Measurements from ENCODE around the gene PDGFC. TPM values are rescaled to one million over a fixed set of nuclear protein-coding genes. Genes with fewer than 3 reads are reported as not detected.

The PDGFC gene
- total RNA-seq, 1 donor from 2014 or later, result 39.9 TPM

DNA sequence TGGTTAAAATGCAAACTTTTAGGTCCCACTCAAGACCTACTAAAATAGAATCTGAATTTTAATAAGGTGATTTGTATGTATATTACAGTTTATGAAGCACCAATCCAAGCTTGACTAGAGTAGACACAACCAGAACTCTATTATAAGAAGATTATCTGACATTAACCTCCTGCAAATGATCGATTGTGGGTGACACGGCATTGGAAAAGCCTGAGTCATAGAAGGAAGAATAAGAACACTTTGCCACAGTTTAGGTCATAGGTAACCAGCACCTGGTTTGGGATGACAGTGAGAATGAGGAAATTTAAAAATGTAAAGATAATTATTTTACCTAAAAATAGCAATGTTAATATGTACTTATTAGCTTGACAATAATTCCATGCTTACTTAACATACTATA, 15.2 kb downstream of the PDGFC start:
- Mint-ChIP-seq H3K27me3 (no peaks in the 10 kb centered on the region), H3K4me3 (no peak overlapping the region), H3K36me3 (peaks cover 19% of the 10 kb centered on the region), H3K27ac (no peak overlapping the region), H3K4me1 (ENCODE audit: unreplicated experiment) (peaks cover 64% of the 10 kb centered on the region), H3K9me3 (peaks cover 9% of the 10 kb centered on the region)
- no peak for DNase-seq (ENCODE audit: extremely low spot score, unreplicated experiment)
- TF ChIP-seq, protein P1, sequence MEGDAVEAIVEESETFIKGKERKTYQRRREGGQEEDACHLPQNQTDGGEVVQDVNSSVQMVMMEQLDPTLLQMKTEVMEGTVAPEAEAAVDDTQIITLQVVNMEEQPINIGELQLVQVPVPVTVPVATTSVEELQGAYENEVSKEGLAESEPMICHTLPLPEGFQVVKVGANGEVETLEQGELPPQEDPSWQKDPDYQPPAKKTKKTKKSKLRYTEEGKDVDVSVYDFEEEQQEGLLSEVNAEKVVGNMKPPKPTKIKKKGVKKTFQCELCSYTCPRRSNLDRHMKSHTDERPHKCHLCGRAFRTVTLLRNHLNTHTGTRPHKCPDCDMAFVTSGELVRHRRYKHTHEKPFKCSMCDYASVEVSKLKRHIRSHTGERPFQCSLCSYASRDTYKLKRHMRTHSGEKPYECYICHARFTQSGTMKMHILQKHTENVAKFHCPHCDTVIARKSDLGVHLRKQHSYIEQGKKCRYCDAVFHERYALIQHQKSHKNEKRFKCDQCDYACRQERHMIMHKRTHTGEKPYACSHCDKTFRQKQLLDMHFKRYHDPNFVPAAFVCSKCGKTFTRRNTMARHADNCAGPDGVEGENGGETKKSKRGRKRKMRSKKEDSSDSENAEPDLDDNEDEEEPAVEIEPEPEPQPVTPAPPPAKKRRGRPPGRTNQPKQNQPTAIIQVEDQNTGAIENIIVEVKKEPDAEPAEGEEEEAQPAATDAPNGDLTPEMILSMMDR (conservative IDR thresholded peaks at IDR 0.05), result no peak

DNA sequence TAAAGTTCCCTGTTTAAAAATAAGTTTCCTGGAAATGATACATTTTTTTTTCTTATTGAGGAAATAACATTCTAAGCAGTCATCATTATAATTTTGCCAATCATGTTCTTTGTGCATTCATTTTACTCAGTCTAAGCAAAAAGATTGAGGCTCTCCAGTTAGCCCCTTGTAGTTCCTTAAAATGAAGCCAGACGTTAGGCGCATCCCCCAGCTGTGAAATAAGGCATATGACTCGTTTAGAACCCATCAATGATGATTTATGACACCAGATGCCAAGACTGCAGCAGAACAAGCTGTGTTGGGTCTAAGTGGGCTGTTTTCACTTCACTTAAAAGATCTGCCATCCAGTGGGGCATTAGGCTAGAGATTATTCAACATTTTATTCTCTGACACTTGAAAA, 17.0 kb downstream of the PDGFC start:
- DNase-seq (ENCODE audit: extremely low spot score, unreplicated experiment), result no peak
- H3K27me3 Mint-ChIP-seq, result no peaks in the 10 kb centered on the region
- H3K27ac Mint-ChIP-seq, result no peak overlapping the region
- TF ChIP-seq, protein P1 (conservative IDR thresholded peaks at IDR 0.05), result no peak
- H3K4me1 Mint-ChIP-seq (ENCODE audit: unreplicated experiment), result peaks cover 67% of the 10 kb centered on the region
- H3K4me3 Mint-ChIP-seq, result no peak overlapping the region
- H3K9me3 Mint-ChIP-seq, result peaks cover 9% of the 10 kb centered on the region
- peaks cover 19% of the 10 kb centered on the region for H3K36me3 Mint-ChIP-seq

DNA sequence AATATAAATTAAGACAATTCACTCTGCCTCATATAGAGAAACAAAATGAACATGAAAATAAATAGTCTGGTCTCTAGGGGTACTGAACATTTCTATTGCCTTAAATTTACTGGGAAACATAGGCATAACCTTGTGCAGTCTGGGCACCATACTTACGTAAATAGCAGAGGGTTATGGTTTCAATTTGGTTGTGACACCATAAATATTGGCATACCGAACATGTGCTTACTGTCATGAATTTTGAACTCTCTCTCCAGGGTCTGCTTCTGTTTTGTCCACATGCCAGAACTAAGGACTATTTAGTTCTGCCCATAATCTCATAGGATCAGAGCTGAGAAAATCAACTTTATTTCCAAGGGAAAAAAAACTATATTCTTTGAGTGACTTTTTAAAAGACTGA, 17.6 kb downstream of the PDGFC start:
- TF ChIP-seq, protein P1 (conservative IDR thresholded peaks at IDR 0.05), result no peak
- H3K4me3 Mint-ChIP-seq, result no peak overlapping the region
- no peak overlapping the region for H3K27ac Mint-ChIP-seq
- DNase-seq (ENCODE audit: extremely low spot score, unreplicated experiment), result no peak
- H3K36me3 Mint-ChIP-seq, result peaks cover 19% of the 10 kb centered on the region
- H3K9me3 Mint-ChIP-seq, result peaks cover 9% of the 10 kb centered on the region
- H3K4me1 Mint-ChIP-seq (ENCODE audit: unreplicated experiment), result peaks cover 68% of the 10 kb centered on the region
- no peaks in the 10 kb centered on the region for H3K27me3 Mint-ChIP-seq

DNA sequence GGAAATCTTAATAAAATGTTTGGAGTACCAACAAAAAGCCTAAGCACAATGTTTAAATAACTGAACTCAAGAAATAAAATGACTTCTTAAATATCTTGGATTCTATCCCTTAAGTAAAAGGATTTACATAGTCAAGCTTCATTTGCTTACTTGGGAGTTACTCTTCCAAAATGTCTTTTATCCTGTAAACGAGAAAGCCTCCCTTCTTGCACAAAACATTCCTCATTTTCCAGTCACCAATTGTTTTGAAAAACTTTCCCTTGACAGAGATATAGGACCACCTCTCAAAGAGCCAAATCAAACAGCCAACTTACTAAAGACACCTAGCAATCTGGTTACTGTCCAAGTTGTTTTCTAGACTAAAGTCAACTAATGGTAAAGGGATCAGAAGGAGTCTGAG, 18.6 kb downstream of the PDGFC start:
- Mint-ChIP-seq H3K4me3 (no peak overlapping the region), H3K27ac (no peak overlapping the region), H3K9me3 (peaks cover 9% of the 10 kb centered on the region), H3K27me3 (no peaks in the 10 kb centered on the region), H3K36me3 (peaks cover 18% of the 10 kb centered on the region), H3K4me1 (ENCODE audit: unreplicated experiment) (peaks cover 69% of the 10 kb centered on the region)
- DNase-seq (ENCODE audit: extremely low spot score, unreplicated experiment), result no peak
- TF ChIP-seq, protein P1 (conservative IDR thresholded peaks at IDR 0.05), result no peak

DNA sequence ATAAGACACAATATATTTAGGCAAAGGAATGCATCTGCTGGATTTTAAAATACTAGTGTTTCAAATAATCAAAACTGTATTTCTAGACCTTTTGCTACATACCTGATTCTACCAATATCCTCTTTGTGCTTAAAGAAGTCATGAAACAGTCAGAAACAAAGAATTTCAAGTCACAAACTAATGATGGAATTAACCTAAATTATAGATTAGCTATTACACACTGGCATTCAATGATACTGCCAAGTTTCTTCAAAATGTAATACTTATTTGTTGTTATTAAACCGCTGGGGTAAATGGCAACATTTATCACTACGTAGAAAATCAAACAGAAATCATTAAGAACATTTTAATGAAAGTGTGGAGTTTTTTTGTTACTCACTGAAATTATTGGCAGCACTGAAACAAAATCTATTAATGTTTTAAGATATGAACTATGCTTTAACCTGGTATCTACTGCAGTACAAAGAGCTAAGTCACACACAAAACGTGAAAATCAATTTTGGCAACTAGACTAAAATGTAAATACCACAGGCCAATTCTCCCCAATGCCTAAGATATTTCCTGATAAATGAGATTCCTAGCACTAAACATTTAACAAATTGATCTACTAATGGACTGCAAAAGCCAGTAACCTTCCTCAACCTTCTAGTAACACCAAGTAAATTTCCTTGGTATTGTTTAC, 19.4 kb downstream of the PDGFC start:
- Mint-ChIP-seq H3K36me3 (peaks cover 11% of the 10 kb centered on the region), H3K27me3 (no peaks in the 10 kb centered on the region), H3K9me3 (peaks cover 5% of the 10 kb centered on the region), H3K4me3 (no peak overlapping the region), H3K4me1 (ENCODE audit: unreplicated experiment) (peaks cover 65% of the 10 kb centered on the region), H3K27ac (no peak overlapping the region)
- TF ChIP-seq, protein P1 (conservative IDR thresholded peaks at IDR 0.05), result no peak
- DNase-seq (ENCODE audit: extremely low spot score, unreplicated experiment), result no peak
